HepG2 (cell line): ENCODE data around the gene DDR2.
A peak's percentile ranks its signal among the peaks of the same experiment; 100 is the strongest.

Experiments used
- ATF6 ChIP-seq: sonication (generic); formaldehyde crosslinking; conservative IDR thresholded peaks from 2 replicates; pipeline ENCODE4 v1.4.0; 2020; ENCODE audit warnings: missing genetic modification reagents
- CTCF ChIP-seq: sonication (generic); formaldehyde crosslinking; IDR thresholded peaks from 2 replicates; pipeline ENCODE4 v1.5.0; 2020; ENCODE audit warnings: mild to moderate bottlenecking, missing genetic modification reagents, moderate library complexity
- EZH2 ChIP-seq: conservative IDR thresholded peaks from 2 replicates; pipeline ENCODE4 v1.6.1; 2012; ENCODE audit warnings: mild to moderate bottlenecking, low read depth, low read length, moderate library complexity
- MZF1 ChIP-seq: sonication (generic); formaldehyde crosslinking; IDR thresholded peaks from 2 replicates; pipeline ENCODE4 v1.8.1; 2023; ENCODE audit warnings: mild to moderate bottlenecking, missing genetic modification reagents, borderline replicate concordance
- SP2 ChIP-seq: sonication (generic); formaldehyde crosslinking; IDR thresholded peaks from 2 replicates; pipeline ENCODE4 v1.5.1; 2020; ENCODE audit warnings: mild to moderate bottlenecking, missing genetic modification reagents
- THAP7 ChIP-seq: sonication (generic); formaldehyde crosslinking; IDR thresholded peaks from 2 replicates; pipeline ENCODE4 v1.8.1; 2023; ENCODE audit warnings: mild to moderate bottlenecking, missing genetic modification reagents

- TF ChIP-seq SP2 (CRISPR knock-in tag): no peak
- no peak for TF ChIP-seq ATF6
- TF ChIP-seq MZF1: no peak
- no peak for TF ChIP-seq EZH2
- TF ChIP-seq THAP7 (CRISPR knock-in tag): no peak
- TF ChIP-seq CTCF (CRISPR knock-in tag): peak; percentile 16; the same call in 1 of the 2 replicates
Measured at GRCh38 chr1:162822391-162823200, 190.3 kb downstream of the DDR2 start.
